HEK293T (cell line): ENCODE data around the gene CD52.

Experiments
- FOXM1 ChIP-seq: fragments of 450-650 bp; IDR thresholded peaks from 2 replicates; pipeline ENCODE4 v1.6.1; 2017; ENCODE audit warnings: mild to moderate bottlenecking, borderline replicate concordance
- SP1 ChIP-seq: fragments of 450-650 bp; IDR thresholded peaks from 2 replicates; pipeline ENCODE4 v1.6.1; 2017
- SUZ12 ChIP-seq: fragments of 450-650 bp; IDR thresholded peaks from 2 replicates; pipeline ENCODE4 v1.6.1; 2016; ENCODE audit warnings: mild to moderate bottlenecking

GRCh38 chr1:26336477-26337205 is 18.9 kb downstream of the CD52 start:
- no peak for TF ChIP-seq FOXM1
- TF ChIP-seq SUZ12, result no peak
- no peak for TF ChIP-seq SP1
